HG03354 (cell line): ENCODE measurements around the gene NR2C2.
"Not testable (repeated sequence)": the region's sequence is repeated elsewhere in the genome, so short reads cannot be mapped to it uniquely, and the experiment has no call there.

ENCODE experiments used
- ATAC-seq: cut with Tn5 transposase; IDR thresholded peaks from one replicate; pipeline ENCODE4 v1.9.1; 2021; ENCODE audit warnings: mild to moderate bottlenecking; ENCODE audit not compliant: unreplicated experiment, poor library complexity, severe bottlenecking

Gene NR2C2

DNA sequence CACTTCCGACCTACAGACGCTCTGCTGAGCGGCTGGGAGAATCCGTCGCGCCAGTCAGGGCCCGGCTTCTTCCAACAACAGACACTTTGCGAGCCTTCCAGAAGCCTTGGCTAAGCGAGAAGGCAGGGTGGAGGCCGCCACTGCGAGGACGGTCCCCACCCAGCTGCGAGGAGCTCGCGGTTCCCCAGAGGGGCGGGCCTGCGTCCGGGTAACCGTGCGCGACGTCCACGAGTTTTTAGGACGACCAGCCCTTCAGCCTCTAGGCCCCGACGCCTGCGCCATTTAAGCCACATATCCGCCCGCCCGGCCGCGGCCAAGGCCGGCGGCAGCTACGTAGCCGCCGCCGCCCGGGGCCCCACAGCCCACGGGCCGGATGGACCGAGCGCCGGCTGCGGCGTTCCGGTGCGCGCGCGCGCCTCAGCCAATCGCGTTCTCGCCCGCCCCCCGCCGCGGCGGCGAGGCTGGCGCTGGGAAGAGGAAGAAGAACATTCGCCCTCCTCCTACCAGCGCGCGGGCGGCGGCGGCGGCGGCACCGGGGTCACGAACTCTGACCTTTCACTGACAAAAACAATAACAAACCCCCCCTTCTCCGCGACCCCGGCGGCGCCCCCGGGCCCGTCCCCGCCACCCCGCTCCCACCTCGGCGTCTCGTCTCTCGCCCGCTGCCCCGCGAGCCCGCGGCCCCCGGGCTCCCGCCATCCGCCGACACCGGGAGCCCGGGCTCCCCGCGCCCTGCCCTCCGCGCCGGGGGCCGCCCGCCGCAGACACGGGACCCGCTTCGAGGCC lies at the start of gene NR2C2:
TSS of gene NR2C2 (plus strand) at position 484 of the 786 bp plus-strand sequence. CDS start 56,332 bp downstream, outside the sequence.
- ATAC-seq, result peak; percentile 53

DNA sequence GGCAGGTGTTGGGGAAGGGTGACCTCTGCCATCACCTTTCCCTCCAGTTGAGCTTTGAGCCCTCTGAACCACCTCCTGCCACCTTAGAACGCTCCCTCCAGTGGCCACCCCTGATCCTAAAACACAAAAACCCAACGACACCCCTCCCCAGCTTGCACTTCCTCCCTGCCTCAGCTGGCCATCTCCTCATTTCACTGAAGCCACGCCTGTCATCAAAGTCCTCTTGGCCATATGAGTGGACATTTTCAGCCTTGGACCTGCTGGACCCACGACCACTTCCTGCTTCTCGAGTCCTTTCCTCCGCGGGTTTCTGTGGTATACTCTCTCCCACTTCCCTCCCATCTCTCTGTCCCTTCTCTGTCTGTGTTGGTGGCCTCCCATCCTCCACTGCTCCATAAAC lies 48.5 kb upstream of the NR2C2 start:
- ATAC-seq, result no peak

DNA sequence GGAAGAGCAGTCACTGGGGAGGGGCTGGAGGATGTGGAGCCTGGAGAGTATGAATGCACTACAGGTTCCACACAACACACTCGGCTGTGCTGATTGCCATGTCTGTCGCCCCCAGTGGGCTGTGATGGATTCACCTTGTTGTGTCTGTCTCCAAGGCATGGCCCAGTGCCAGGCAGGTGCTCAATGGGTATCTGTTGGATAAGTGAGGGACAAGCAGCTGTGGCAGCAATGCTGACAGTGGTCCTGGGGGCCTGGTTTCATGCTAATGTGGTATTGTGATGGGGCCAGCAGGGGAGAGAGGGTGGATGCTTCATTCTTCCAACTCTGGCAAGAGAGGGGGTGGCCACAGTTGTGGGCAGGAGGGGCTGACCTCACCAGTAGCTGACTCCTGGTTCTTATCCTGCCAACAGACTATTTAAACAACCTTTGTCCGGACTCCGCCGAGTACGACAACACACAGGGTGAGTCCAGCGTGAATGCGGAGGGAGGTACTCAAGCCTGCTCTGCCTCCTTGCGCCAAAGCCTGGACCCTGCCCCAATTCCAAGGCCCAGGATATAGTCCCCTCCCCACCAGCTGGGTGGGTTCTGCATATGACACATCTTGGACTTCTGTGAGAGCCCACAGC lies 47.3 kb upstream of the NR2C2 start:
- no peak for ATAC-seq

DNA sequence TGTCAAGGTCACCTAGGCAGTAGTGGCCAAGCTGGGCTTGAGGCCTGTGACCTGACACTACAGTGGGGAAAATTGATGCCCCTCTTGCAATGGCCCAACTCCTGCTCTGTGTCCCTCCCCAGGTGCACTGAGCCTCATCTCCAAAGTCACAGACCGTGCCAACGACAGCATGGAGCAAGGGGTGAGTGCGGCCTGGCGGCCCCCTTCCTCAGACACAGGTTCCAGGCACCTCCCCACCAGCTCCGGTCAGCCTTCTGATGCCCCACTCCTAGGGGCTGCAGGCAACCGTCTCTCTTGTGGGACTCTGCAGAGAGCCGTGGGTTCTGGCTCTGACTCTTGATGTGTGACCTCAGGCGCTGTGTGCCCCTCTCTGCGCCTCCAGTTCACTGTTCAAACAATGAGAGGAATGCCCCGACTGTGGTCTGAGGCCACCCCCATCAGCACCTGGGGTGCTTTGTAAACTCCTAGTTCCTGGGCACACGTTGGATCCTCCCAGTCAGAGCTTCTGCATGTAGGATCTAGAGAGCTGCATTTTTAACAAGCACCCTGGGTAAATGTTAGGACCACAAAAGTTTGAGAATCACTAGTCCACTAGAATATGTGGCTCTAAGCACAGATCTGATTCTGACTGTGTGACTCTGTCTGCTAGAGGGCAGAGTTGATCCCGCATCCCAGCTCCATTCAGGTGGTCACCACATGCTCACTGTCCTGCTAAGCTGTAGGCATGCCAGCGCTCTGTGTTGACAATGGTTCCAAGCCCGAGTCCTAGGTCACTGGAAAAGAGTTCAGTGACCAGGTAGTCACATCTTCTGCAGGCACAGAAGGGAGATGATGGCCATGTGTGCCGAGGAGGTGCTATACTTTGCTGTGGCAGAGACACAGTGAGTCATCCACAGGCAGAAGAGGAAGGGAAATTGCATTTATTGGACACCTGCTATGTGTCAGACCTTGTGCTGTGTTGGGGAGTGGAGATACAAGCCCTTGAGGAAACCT lies 46.2 kb upstream of the NR2C2 start:
- ATAC-seq, result no peak

DNA sequence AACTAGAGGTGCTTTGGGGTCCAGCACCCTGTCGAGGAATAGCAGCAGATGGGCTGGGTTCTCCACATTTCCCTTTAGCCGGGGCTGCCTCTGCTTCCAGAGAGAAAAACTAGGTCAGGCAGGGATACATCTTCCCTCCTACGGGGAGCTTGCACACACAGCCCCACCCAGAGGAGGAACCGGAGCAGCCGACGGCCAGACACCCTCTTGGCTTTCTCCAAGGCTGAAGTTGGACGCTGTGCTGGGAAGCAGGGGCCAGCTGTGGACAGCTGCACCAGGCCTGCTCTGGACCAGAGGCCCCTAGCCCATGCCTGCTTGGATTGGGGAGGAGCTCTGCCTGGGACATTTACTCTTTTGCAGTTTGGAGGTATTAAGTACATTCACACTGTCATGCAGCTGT lies 44.7 kb upstream of the NR2C2 start:
- no peak for ATAC-seq

DNA sequence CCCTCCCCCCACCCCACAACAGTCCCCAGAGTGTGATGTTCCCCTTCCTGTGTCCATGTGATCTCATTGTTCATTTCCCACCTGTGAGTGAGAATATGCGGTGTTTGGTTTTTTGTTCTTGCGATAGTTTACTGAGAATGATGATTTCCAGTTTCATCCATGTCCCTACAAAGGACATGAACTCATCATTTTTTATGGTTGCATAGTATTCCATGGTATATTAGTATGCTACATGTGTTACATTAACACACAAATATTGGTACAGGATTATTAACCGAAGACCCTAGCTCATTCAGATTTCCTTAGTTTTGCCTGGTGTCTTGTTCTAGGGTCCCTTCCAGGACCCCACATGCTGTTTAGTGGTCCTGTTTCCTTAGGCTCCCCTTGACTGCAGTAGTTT lies 43.9 kb upstream of the NR2C2 start:
- ATAC-seq, result not testable (repeated sequence)

DNA sequence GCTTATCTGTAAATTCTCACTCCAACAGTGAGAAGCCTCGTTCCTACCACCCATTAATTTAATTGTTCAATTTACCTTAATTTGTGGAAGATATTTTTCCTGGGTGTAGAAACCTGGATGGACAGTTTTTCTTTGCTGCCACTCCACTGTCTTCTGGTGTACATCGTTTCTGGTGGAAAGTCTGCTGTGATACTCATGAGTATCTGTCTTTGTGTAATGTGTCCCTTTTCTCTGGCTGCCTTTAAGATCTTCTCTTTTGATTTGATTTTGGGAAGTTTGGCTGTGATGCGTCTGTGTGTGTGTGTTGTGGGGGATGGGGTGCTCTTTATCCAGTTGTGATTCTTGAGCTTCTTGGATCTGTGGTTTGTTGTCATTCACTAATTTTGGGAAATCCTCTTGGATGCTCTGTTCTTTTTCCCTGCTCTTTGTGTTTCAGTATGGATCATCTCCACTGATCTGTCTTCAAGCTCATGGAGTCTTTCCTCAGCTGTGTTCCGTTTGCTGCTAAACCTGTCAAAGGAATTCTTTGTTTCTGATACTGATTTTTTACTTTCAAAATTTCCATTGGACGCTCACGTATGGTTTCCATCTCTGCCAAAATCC lies 42.2 kb upstream of the NR2C2 start:
- ATAC-seq, result no peak

DNA sequence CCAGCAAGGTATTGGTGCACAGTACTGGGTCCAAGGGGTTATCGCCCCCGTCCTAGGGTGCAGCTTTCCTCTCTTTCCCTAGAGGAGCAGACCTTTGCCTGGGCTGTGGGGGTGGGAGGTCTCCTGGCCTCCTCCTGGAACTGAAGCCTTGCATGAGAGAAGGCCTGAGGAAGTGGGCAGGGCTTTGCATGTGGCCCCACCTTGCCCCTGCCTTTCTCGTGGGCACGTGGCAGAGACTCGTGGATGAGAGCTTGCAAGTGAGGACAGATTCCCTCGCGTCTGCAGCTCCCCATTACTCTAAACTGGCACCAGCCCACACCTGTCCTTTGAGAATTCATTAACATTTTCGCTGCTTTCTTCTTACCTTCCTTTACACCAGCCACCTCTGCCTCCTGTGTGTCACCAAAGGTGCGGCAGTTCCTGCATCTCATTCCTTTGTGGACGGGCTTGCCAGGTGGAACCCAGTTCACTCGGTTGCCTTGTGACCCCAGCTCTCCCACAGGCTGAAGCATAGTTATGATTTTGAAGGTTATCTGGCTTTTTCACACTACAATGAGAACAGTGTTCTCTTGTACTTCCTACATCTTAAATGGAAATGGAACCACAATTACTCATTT lies 40.9 kb upstream of the NR2C2 start:
- no peak for ATAC-seq

DNA sequence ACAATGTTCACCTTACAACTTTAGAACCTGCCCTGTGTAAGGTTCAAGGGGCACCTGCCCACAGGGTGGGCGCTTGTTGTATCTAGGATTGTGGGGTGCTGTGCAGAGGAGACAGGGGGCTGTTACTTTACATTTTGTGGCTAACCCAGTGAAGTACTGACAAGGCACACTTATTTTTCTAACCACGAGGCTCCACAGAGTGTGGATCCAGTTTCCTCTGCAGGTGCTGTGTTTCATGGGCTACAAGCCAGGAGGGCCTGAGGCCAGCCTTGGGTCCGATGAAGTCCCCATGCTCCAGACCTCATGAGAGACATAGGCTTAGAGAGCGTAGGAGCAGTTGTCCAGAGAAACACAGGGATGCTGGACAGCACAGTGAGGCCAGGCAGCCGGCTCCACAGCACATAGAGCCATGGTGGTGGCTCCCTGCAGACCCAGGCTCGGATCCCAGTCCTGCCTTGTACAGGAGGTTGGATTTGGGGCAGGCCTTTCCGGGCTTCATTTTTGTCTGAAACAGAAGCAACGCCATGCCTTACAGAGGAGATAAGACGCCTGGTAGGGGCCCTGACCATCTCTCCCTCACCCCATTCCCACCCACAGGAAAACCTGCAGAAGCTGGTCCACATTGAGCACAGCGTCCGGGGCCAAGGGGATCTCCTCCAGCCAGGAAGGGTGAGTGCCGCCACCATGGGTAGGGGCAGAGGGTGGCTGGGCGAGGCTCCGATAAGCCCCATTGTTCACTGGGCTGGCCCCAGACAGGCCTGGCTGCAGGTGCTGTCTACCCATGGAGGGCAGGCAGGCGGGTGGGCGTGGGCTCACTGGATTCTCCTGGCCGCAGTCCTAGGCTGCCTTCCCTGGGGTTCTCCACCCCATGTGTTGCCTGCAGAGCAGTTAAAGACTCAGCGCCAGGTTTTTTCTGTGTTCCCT lies 40.1 kb upstream of the NR2C2 start:
- ATAC-seq, result no peak

DNA sequence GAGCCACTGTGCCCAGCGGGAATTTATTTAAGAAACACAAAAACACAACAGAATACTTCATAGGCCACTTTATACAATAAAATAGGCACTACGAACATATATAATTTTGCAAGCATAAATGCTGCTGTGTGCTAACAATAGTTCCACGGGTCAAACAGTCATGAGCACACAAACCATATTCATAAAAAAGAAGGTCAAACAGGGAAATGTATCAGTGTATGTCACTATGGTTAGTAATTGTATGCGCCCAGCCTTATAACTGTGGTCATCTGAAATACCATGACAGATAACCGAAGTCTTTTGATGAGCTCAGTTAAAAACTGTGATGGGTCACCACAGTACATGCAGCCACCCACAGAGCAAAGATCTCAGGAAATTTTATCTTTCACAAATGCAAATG lies 38.1 kb upstream of the NR2C2 start:
- ATAC-seq, result no peak

DNA sequence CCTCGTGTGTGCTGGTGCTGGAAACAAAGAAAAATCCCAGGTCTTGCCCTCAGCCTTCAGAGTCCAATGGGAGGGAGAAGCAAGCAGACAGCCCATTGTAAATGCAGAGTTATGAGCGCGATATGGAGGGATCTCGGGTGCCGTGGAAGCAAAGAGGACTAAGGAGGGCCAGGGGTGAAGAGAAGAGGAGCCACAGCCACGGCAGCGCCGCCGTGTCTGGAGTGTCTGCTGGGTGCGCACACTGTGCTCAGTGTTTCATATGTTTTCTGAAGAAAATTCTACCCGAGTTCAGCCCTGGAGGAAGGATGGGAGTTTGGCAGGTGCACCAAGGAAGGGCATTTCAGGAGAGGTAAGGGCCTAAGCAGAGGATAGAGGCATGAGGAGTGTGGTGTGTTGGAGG lies 35.7 kb upstream of the NR2C2 start:
- no peak for ATAC-seq

DNA sequence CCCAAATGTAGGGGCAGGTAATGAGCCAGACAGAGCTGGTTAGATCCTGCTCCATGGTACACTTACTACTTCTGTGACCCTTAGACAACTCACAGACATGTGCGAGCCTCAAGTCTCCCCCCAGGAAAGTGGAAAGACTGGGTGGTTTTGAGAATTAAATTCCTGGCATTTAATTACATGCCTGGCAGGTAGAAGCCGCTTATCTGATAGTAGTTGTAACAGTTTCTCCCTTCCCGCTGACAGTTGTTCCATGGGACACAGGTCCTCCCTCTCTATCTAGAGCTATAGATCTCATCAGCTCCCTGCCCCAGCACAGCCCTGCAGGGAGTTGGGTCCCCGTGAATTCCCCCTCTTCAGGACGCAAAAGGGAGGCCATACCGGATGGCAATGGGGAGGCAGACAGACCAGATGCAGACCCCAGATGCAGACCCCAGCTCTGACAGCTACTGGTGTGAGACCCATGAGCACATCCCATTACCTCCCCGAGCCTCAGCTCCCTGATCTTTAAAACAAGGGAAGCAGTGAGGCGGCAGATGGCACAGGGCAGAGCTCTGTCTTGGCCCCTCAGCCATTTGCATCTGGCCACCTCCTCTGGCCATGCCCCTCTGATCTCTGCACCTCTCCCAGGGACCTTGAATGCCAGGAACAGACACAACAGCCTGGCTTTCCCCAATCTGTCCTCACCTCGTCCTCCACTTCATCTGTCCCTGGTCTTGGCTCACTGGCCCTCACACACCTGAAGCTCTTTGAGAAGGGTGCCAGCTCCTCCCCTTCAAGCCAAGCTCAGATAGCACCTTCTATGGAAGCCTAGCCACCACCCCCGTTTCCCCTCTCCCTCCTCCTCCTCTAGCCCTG lies 34.1 kb upstream of the NR2C2 start:
- ATAC-seq, result no peak

DNA sequence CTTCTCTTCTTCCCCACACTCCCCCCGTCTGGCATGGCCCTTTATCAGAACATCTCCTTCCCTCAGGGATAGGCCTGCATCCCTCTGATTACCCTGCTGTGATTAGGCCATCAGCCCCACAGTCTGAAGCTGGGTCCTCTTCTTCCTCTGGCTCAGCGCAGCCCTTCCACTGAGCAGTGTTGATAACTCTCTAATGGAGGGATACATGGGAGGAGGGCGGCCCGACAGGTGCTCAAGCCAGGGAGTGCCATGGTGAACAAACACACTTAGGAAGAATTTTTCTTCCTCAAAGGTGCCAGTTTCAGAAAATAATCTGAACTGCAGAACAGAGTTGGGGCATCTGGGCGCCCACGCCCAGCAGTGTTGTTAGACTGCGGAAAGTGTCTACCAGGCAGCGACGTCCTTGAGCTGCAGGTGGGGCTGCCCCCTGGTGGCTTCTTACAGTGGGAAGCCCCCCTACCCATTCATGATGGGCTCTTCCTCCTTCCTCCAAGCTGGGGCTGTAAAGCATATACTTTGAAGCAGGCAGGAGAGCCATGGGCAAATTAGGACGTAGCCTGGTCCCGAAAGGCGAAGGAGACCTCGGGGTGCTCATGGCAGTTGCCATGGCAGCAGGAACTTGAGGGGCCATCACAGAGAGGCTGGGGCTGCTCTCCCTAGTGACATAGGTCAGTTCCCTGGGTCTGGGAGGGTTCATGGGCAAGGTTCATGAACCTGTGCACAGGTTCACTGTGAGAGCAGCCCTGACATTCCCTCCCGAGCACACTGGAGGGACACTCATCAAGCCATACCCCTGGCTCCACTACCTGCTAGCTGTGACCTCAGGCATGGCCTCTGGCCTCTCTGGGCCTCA lies 33.2 kb upstream of the NR2C2 start:
- no peak for ATAC-seq

DNA sequence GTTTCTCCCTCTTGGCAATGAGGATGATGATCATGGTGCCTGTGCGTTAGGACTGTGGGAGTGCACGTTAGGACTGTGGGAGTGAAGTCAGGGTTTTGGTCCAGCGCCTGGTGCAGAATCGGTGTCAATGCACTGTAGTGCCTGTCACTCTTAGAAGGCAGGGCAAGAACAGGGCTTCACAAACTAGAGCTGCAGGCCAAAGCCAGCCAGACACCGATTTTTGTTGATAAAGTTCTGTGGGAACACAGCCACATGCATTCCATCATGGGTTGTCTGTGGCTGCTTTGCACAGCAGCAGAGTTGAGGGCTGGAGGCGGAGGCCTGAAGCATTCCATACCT lies 32.6 kb upstream of the NR2C2 start:
- ATAC-seq, result no peak

DNA sequence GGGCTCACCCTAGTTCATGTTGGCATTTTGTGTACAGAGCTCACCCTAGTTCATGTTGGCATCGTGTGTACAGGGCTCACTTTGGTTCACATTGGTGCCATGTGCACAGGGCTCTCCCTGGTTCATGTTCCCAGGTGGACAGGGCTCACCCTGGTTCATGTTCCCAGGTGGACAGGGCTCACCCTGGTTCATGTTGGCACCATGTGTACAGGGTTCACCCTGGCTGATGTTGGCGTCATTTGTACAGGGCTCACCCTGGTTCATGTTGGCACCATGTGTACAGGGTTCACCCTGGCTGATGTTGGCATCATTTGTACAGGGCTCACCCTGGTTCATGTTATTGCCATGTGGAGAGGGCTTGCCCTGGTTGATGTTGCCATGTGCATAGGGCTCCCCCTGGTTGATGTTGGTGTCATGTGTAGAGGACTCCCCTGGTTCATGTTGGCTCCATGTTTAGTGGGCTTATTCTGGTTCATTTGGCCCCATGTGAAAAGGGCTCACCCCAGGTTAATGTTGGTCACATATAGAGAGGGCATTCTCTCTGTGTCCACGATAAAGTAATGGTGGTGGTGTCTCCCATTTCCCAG lies 31.7 kb upstream of the NR2C2 start:
- no peak for ATAC-seq

DNA sequence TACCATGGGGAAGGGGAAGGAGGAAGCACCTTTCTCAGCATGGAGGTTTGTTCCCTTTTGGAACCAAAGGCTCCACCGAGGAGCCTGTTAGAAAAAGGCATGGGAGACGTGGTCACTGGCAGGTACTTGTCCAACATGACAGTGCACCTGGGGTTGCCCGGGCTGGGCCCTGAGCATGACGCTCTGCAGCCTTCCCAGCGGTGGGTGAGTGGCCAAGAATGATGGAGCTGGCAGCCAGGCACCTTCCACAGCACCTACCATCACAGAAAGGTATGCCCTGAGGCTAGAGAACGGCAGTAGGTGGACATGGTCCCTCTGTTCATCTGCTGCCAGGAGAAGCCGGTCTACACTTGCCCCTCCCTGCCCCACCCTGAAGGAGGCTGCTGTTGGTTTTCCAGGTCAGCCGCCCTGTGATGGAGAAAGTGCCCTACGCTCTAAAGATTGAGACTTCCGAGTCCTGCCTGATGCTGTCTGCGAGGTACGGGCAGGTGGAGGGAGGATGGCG lies 29.0 kb upstream of the NR2C2 start:
- ATAC-seq, result no peak
